K562 (cell line): ENCODE data around the gene PRKCE. TPM values are rescaled to one million over a fixed set of nuclear protein-coding genes. Genes with fewer than 3 reads are reported as not detected.

Experiments used
- ATAC-seq: fragments of 200-7000 bp; cut with Tn5 transposase; 3 replicates; pipeline ENCODE4 v1.9.1; 2020; ENCODE audit warnings: moderate library complexity
- BruUV-seq: library from RNA; stranded (reverse); fragments of 400-500 nt; replicated peaks from 2 replicates; lab custom pipeline; 2021; lab: Mats Ljungman, UMichigan
- CTCF ChIA-PET: fragments of 300-600 bp; formaldehyde crosslinking; extraction: SDS; loops from one replicate; lab custom pipeline; 2021; ENCODE audit warnings: low intra/inter-chr PET ratio; lab: Yijun Ruan, JAX
- POLR2A ChIA-PET: fragments of 300-600, 350-650 bp; sonication (Branson Sonifier 250); formaldehyde crosslinking; extraction: SDS; loops from one replicate; lab custom pipeline; 2021; ENCODE audit warnings: antibody characterized with exemption, inconsistent platforms; lab: Yijun Ruan, JAX
- DNase-seq, 4 experiments: peaks; one replicate each; pipeline versions ENCODE4 v3.0.0 to v3.0.0-alpha.2; 2011 to 2018; ENCODE audit warnings: low spot score in 3 of 4, mixed read lengths in 3 of 4; ENCODE audit errors: extremely low read depth in 1 of 4
- FAIRE-seq: peaks from 2 replicates; lab custom pipeline; 2011; peaks lifted over from hg19 to GRCh38; lab: Jason Lieb, UNC
- H2AFZ ChIP-seq: 2 replicates; pipeline ENCODE4 v1.6.0; 2011; ENCODE audit warnings: low read depth, low read length, control low read depth, inconsistent platforms
- H3K27ac ChIP-seq: fragments of 200-600 bp; 3 replicates; pipeline ENCODE4 v1.8.0; 2011; ENCODE audit warnings: low read depth, mild to moderate bottlenecking, control low read depth, inconsistent platforms, low read length, moderate library complexity, mixed read lengths; ENCODE audit errors: extremely low read depth
- H3K27me3 ChIP-seq, 2 experiments: fragments of 300-600 bp in 1 of 2; 2 replicates in 1 of 2; 3 replicates in 1 of 2; pipeline versions ENCODE4 v1.6.0 to v1.8.0; 2011; ENCODE audit warnings: inconsistent platforms in 2 of 2, low read length in 2 of 2, mild to moderate bottlenecking in 1 of 2, mixed read lengths in 1 of 2, moderate library complexity in 1 of 2; ENCODE audit not compliant: control insufficient read depth in 2 of 2, insufficient read depth in 2 of 2
- H3K36me3 ChIP-seq: fragments of 300-600 bp; 3 replicates; pipeline ENCODE4 v1.8.0; 2011; ENCODE audit warnings: mild to moderate bottlenecking, low read length, inconsistent platforms; ENCODE audit not compliant: control insufficient read depth, insufficient read depth
- H3K4me1 ChIP-seq, 2 experiments: fragments of 200-600 bp in 1 of 2; replicated peaks in 1 of 2; 2 replicates in 1 of 2; 3 replicates in 1 of 2; pipeline versions ENCODE4 v1.5.1 to v1.8.0; 2011; ENCODE audit warnings: inconsistent platforms in 2 of 2, low read length in 2 of 2, mild to moderate bottlenecking in 1 of 2, mixed read lengths in 1 of 2, moderate library complexity in 1 of 2; ENCODE audit not compliant: control insufficient read depth in 2 of 2, insufficient read depth in 2 of 2
- H3K4me2 ChIP-seq: 2 replicates; pipeline ENCODE4 v1.6.1; 2011; ENCODE audit warnings: low read length, control low read depth, inconsistent platforms, mixed read lengths; ENCODE audit not compliant: insufficient read depth
- H3K4me3 ChIP-seq: fragments of 200-600 bp; sonication (generic), shearing (Covaris generic); 2 replicates; pipeline ENCODE4 v1.5.1; 2016; ENCODE audit warnings: control low read depth, inconsistent platforms
- H3K79me2 ChIP-seq: fragments of 200-600 bp; 3 replicates; pipeline ENCODE4 v1.8.0; 2011; ENCODE audit warnings: low read length, inconsistent platforms; ENCODE audit not compliant: control insufficient read depth, insufficient read depth
- H3K9ac ChIP-seq, 2 experiments: 2 replicates each; pipeline versions ENCODE4 v1.6.0 to v1.6.1; 2011; ENCODE audit warnings: low read depth in 2 of 2, low read length in 2 of 2, control low read depth in 1 of 2, inconsistent platforms in 1 of 2, mild to moderate bottlenecking in 1 of 2, mixed read lengths in 1 of 2; ENCODE audit not compliant: insufficient read depth in 1 of 2
- H3K9me1 ChIP-seq: one replicate; pipeline ENCODE4 v1.6.0; 2011; ENCODE audit warnings: inconsistent platforms, mild to moderate bottlenecking, low read length, moderate library complexity; ENCODE audit not compliant: control insufficient read depth, insufficient read depth
- H3K9me3 ChIP-seq: replicated peaks from 2 replicates; pipeline ENCODE4 v1.5.1; 2011; ENCODE audit warnings: low read depth, low read length, inconsistent platforms; ENCODE audit not compliant: control insufficient read depth, insufficient read depth
- H4K20me1 ChIP-seq: replicated peaks from 2 replicates; pipeline ENCODE4 v1.6.1; 2011; ENCODE audit warnings: low read length, inconsistent platforms, mixed read lengths; ENCODE audit not compliant: control insufficient read depth, insufficient read depth
- ATF1 ChIP-seq, 2 experiments: fragments of 450-650 bp in 1 of 2; IDR thresholded peaks; 2 replicates each; pipeline ENCODE4 v1.6.1; 2016; ENCODE audit warnings: missing compliant biosample characterization in 1 of 2, missing genetic modification characterization in 1 of 2
- GMEB1 ChIP-seq: fragments of 250-450 bp; sonication (Bioruptor Pico); IDR thresholded peaks from 2 replicates; pipeline ENCODE4 v1.4.0; 2020; ENCODE audit warnings: mild to moderate bottlenecking
- HMGN3 ChIP-seq: IDR thresholded peaks from 2 replicates; pipeline ENCODE4 v1.6.1; 2011; ENCODE audit warnings: borderline replicate concordance, low read depth, mild to moderate bottlenecking, mixed read lengths, low read length; ENCODE audit not compliant: insufficient read length; ENCODE audit errors: extremely low read depth
- KDM2B ChIP-seq: fragments of 250-450 bp; sonication (Bioruptor Pico); IDR thresholded peaks from 2 replicates; pipeline ENCODE4 v1.8.0; 2021; ENCODE audit warnings: mild to moderate bottlenecking, moderate library complexity
- MECOM ChIP-seq: fragments of 250-450 bp; sonication (Bioruptor Pico); IDR thresholded peaks from 2 replicates; pipeline ENCODE4 v1.8.0; 2022; ENCODE audit warnings: inconsistent platforms
- NELFE ChIP-seq: IDR thresholded peaks from 2 replicates; pipeline ENCODE4 v1.6.1; 2011; ENCODE audit warnings: mild to moderate bottlenecking; ENCODE audit not compliant: insufficient read depth, insufficient read length
- SIX5 ChIP-seq, 2 experiments: IDR thresholded peaks; 2 replicates each; pipeline ENCODE4 v1.6.1; 2011; ENCODE audit warnings: low read length in 2 of 2, borderline replicate concordance in 1 of 2, low read depth in 1 of 2, mild to moderate bottlenecking in 1 of 2, moderate library complexity in 1 of 2; ENCODE audit not compliant: insufficient read depth in 1 of 2
- SRSF3 ChIP-seq: fragments of 200-400 bp; formaldehyde crosslinking; IDR thresholded peaks from 2 replicates; pipeline ENCODE4 v1.6.1; 2016; ENCODE audit warnings: mild to moderate bottlenecking, low read length, moderate library complexity; ENCODE audit not compliant: insufficient read depth
- TARDBP ChIP-seq: fragments of 450-650 bp; IDR thresholded peaks from 2 replicates; pipeline ENCODE4 v1.6.1; 2016
- ZBTB40 ChIP-seq, 2 experiments: fragments of 450-650 bp in 1 of 2; sonication (generic) in 1 of 2; formaldehyde crosslinking in 1 of 2; IDR thresholded peaks; 2 replicates each; pipeline versions ENCODE4 v1.7.1 to v1.9.0; 2016 to 2022; ENCODE audit warnings: inconsistent platforms in 1 of 2, mild to moderate bottlenecking in 1 of 2, missing genetic modification reagents in 1 of 2
- ZFP36 ChIP-seq: fragments of 150-350 bp; IDR thresholded peaks from 2 replicates; pipeline ENCODE4 v1.6.1; 2018; ENCODE audit warnings: low read length, low read depth; ENCODE audit not compliant: partially characterized antibody
- WGBS: fragments of 100-300 bp; shearing (Covaris generic); methylation state at CpG from one replicate; pipeline ENCODE4 v1.1.6; 2016; ENCODE audit warnings: low coverage, mixed read lengths; ENCODE audit not compliant: insufficient coverage; ENCODE audit errors: missing lambda C conversion rate; 5-methylcytosine and 5-hydroxymethylcytosine counted together
- in situ Hi-C: fragments of 300-500 bp; cut with MboI; formaldehyde crosslinking; loops from 4 replicates; pipeline ENCODE4 v1.15.0; 2018; ENCODE audit warnings: inconsistent platforms, mixed read lengths
- intact Hi-C: fragments of 100-400 bp; cut with micrococcal nuclease; formaldehyde crosslinking; loops from 2 replicates; pipeline ENCODE4 v1.14.2; 2022
- polyA plus RNA-seq, 8 experiments: library from polyadenylated mRNA; depleted of rRNA in 4 of 8; stranded (reverse) in 5 of 8; unstranded in 3 of 8; fragments of >200 nt; fragmentation: Nextera tagmentation in 2 of 8; fragmentation: Illumina TruSeq in 1 of 8; extraction: Ambion mirVana in 2 of 8; extraction: Trizol in 1 of 8; gene quantifications; 2 replicates each; pipeline versions ENCODE4 v1.2.1 to v1.2.3, GENCODE V29; 2011 to 2014; ENCODE audit warnings: inconsistent platforms in 1 of 8, missing spikeins in 1 of 8
- total RNA-seq, 7 experiments: library from RNA; depleted of rRNA in 6 of 7; stranded (reverse); fragments of >200 nt in 6 of 7; fragmentation: Illumina TruSeq in 2 of 7; extraction: Trizol in 2 of 7; gene quantifications; 2 replicates each; pipeline versions ENCODE4 v1.2.1 to v1.2.3, GENCODE V29; 2011 to 2021; ENCODE audit warnings: low replicate concordance in 1 of 7

PRKCE gene
- total and polyA plus RNA-seq, 9 of the 15 experiments (the other 6 are each of a cell fraction or from before 2014, with no cell fraction given): 0.06 to 1.0 (median 0.22) TPM; not detected in 1

- Histone ChIP-seq H3K9ac (no peak overlapping the region), H3K9me1 (no peaks in the 10 kb centered on the region), H3K27me3 (peaks cover 21 to 45% of the 10 kb centered on the region in 2 experiments; a peak in 4 of 5 replicates), H3K4me3 (no peak overlapping the region), H3K79me2 (no peaks in the 10 kb centered on the region), H3K9me3 (no peaks in the 10 kb centered on the region), H3K4me2 (no peak overlapping the region), H3K36me3 (no peaks in the 10 kb centered on the region), H4K20me1 (0 out of 2 replicates have a peak, but pooled peaks cover 2% of the 10 kb centered on the region), H3K27ac (no peak overlapping the region), H2AFZ (no peak overlapping the region), H3K4me1 (no peaks in the 10 kb centered on the region)
- in situ Hi-C loops (no loop called here), intact Hi-C loops (no loop called here)
- CTCF ChIA-PET: no interaction called here
- BruUV-seq: no TSS peak
- POLR2A ChIA-PET: interaction anchor here (0.6 kb wide), 2 partner anchors 12 to 907 kb away, joined by 3 read pairs; no protein-coding TSS in a partner anchor
- WGBS: 0% methylated on average over 7 of the region's 7 CpGs
- FAIRE-seq (no peak), DNase-seq (no peak), ATAC-seq (no peak)
- no peak for TF ChIP-seq KDM2B (CRISPR knock-in tag)
- no peak for TF ChIP-seq SIX5 (IDR thresholded peaks at IDR 0.05; ENCODE audit: borderline replicate concordance in 1 of 2, insufficient read depth in 1 of 2, low read depth in 1 of 2, low read length in 2 of 2)
- TF ChIP-seq ZBTB40 (IDR thresholded peaks at IDR 0.05): no peak
- TF ChIP-seq ZBTB40 (CRISPR knock-in tag; IDR thresholded peaks at IDR 0.05): no peak
- no peak for TF ChIP-seq TARDBP
- no peak for TF ChIP-seq ATF1 (CRISPR knock-in tag; IDR thresholded peaks at IDR 0.05)
- no peak for TF ChIP-seq ATF1 (tag; IDR thresholded peaks at IDR 0.05)
- no peak for TF ChIP-seq NELFE
- TF ChIP-seq SRSF3: no peak
- no peak for TF ChIP-seq HMGN3
- no peak for TF ChIP-seq GMEB1 (CRISPR knock-in tag)
- TF ChIP-seq ZFP36: no peak
- no peak for TF ChIP-seq MECOM (CRISPR knock-in tag)
Measured at GRCh38 chr2:45963816-45964215, 312.3 kb downstream of the PRKCE start.
